HG03520 (cell line): Measurements from ENCODE around the gene ADAMTSL1.

ENCODE experiments used
- ATAC-seq: cut with Tn5 transposase; IDR thresholded peaks from one replicate; pipeline ENCODE4 v1.9.1; 2021; ENCODE audit warnings: mild to moderate bottlenecking, moderate library complexity; ENCODE audit not compliant: unreplicated experiment

ADAMTSL1 gene

DNA sequence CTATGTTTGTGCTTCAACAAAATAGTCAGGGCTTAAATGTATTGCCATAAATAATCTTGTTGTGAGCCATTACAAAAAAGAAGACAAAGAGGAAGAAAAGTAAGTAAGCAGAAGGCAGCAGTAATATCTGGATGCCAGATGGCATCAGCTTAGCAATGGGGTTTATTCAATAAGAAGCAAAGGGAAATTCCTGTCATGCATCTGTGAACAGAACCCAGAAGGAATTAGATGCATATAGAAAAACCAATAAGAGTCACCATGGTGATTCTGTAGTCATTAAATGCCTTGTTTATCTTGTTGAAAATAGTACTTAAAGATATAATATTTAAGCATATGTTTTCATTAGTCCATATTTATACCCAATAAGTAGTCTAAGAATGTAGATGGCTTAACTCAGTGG is 216.0 kb downstream of the ADAMTSL1 start:
- ATAC-seq, result no peak

DNA sequence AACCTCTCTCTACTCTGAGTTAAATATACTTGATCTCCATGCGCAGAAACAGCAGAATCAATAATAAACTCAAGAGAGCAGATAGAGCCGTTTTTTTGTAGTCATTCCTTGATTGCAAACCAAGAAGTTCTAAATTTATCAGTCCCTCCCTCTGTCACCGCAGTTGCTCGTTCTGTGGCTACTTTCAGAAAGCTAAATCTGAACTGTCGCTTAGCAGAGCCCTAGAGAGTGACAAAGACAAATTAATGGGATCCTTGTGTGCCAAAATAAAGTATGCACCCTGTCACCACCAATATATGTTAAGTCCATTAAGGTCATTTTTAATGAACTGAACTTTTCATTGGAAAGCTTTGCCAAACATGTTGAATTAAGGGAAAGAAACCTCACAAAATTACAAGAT is 218.3 kb downstream of the ADAMTSL1 start:
- peak; percentile 67 for ATAC-seq

DNA sequence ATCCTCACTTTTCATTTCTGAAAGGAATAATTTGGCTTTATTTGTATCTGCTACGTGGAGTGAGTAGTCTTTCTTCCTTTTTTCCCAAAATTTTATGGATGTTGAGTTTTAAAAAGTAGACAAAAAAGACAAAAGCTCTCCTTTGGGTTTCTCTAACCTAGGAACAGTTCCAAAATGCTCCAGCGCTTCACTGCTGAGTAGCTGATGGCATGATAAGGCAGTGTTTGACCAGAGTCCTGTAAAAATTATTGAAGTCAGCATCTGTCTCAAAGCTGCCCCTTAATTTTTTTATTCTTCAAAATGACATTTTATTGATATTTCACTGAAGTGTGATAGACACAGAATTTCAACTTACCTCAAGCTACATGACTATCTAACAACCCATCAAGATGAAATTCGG is 219.0 kb downstream of the ADAMTSL1 start:
- ATAC-seq, result no peak

DNA sequence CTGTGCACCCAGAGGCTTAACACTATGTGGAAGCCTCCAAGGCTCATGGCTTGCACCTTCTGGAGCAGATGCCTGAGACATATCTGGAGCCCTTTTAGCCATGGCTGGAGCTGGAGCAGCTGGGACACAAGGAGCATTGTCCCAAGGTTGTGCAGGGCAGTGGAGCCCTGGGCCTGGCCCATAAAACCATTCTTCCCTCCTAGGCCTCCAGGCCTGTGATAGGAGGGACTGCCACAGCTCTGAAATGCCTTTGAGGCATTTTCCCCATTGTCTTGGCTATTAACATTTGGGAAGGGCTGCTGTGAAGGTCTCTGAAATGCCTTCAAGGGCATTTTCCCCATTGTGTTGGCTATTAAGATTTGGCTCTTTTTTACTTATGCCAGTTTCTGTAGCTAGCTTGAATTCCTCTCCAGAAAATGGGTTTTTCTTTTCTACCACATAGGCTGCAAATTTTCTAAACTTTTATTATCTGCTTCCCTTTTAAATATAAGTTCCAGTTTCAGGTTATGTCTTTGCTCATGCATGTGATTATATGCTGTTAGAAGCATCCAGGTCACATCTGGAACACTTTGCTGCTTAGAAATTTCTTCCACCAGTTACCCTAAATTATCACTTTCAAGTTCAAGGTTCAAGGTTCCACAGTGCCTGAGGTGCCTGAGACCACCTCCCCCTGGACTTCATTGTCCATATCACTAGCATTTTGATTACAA is 221.2 kb downstream of the ADAMTSL1 start:
- ATAC-seq, result no peak

DNA sequence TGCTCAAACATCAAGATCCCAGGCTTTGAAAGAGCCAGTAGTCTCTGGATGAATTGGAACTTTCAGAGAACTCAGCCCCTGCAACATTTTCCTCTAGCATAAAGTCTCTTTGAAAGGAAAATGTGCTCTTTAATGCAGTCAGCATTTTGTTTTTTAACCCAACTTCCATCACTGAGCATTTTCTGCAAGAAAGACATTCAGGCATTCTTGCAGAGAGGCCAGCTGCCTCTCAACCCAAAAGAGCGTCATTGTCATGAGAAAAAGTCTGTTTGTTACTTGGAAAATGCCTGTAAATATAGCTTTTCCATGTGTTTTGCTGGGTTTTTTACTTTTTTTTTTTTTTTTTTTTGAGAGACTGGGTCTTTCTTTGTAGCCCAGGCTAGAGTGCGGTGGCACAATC is 225.0 kb downstream of the ADAMTSL1 start:
- ATAC-seq, result no peak

DNA sequence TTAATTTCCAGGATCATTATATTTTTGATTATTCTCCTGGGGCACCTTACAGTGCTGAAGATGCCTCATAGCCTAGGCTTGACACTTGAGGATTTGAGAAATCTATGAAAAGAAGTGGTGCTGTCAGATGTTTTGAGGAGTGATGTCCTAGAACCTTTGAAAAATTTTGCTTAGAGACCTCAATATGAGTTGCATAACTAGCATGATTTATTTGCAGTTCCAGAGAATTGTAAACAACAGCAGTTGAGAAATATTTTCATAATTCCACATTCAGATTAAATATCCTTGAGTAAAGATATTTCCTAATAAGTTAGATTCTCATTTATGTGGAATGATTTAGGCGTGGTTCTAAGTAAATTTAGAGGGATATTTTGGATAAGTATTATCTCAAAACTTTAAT is 225.8 kb downstream of the ADAMTSL1 start:
- ATAC-seq, result no peak

DNA sequence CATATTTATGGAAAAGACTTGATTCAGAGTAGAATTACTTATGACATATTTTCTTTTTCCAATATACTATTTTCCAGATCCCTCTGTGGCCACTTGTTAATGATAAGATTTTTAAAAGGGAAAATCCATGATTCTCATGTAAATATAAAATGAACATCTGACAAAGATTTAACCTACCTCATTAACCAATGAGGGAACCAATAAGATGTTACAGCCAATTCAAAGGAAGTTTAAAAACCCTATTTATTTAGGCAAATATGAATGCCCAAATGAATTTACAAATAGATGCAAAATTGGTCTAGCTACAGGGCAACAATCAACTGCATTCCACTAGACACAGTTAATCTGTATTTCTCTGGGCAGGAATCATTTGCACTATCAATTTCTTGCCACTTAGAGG is 226.8 kb downstream of the ADAMTSL1 start:
- ATAC-seq, result no peak

DNA sequence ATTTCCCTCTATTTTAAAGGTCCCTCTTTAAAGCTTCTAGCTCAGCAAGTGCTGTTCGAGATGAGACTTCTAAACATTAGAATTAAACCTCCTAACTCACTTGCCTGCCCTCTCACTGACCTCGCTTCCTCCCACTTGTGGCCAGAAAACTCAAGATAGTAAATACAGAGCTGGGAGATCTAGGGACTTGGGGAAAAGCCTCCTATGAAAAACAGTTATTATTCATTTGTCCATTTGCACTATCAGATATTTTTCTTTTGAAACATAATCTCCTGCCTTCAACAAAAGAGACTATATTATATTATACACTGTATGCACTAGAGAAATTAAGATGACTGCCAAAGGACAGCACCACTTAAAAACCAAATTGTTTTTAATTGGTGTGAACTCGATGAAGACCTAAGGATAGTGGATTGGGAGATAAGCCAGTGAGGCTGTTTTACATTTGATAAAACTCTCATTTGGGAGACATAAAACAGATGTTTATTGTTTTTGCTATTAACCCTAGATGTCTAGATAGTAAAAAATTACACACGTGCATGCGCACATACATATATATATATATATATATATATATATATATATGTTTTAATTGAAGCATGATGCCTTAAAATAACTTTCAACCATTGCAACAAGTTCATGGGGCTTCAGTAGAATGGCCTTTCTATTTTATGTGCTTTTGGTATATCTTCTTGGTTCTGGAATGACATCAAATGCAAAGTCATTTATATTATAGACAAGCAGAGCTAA is 229.4 kb downstream of the ADAMTSL1 start:
- no peak for ATAC-seq

DNA sequence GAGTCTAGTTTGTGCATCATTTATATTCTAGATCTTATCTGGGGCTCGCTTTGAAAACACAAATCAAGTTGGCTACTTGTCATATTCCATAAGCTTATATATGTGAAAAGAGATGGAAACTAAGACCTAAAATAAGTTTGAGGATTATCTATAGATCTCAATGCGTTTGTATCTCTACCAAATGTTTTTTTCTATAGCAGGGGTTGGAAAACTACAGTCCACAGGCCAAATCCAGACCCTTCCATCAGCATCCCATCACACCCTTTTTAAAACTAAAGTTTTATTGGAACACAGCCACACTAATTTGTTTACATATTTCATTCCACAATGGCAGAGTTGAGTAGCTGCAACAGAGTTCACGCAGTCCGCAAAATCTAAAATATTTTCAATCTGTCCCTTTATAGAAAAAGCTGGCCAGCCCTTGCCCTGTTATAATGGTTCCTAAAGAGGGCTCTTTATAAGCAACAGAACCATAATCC is 230.0 kb downstream of the ADAMTSL1 start:
- ATAC-seq, result no peak

DNA sequence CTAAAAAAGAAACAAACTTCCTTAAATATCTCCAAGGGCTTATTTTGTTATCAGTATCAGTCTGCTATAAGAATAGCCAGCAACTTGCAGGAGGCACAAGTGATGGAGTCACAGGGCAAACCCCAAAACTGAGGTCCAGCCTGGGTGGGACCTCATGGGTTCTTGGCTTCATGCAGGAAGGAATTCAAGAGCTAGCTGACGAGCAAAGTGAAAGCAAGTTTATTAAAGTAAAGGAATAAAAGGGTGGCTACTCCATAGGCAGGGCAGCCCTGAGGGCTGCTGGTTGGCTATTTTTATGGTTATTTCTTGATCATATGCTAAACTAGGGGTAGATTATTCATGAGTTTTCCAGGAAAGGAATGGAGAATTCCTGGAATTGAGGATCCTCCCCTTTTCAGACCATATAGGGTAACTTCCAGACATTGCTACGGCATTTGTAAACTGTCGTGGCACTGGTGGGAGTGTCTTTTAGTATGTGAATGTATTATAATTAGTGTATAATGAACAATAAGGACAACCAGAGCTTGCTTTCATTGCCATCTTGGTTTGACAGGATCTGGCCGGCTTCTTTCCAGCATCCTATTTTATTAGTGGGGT is 231.9 kb downstream of the ADAMTSL1 start:
- ATAC-seq, result no peak

DNA sequence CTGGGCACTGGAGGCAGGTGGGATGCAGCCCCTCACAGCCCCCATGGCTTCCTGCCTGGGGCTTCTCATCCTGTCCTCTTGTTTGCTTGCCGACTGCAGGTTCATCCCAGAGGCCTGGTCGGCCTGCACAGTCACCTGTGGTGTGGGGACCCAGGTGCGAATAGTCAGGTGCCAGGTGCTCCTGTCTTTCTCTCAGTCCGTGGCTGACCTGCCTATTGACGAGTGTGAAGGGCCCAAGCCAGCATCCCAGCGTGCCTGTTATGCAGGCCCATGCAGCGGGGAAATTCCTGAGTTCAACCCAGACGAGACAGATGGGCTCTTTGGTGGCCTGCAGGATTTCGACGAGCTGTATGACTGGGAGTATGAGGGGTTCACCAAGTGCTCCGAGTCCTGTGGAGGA is 232.7 kb downstream of the ADAMTSL1 start:
- ATAC-seq, result no peak

DNA sequence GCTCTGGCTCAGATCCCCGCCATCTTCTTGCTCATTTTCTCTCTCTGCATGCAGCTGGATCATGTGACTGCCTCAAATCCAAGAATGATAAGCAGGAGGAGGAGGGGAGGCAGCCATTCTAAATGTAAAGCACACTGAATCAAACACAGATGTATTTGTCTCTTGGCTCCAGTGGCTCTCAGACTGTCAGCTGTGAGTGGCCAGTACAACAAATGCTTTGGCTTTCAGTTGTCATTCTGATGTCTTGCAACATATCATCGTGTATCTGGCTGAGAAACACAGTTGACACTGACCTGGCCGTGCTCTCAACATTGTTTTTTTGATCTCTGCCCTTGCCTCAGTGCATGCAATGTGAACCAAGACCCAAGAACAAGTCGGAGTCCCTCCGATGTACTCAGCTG is 233.1 kb downstream of the ADAMTSL1 start:
- ATAC-seq, result no peak

DNA sequence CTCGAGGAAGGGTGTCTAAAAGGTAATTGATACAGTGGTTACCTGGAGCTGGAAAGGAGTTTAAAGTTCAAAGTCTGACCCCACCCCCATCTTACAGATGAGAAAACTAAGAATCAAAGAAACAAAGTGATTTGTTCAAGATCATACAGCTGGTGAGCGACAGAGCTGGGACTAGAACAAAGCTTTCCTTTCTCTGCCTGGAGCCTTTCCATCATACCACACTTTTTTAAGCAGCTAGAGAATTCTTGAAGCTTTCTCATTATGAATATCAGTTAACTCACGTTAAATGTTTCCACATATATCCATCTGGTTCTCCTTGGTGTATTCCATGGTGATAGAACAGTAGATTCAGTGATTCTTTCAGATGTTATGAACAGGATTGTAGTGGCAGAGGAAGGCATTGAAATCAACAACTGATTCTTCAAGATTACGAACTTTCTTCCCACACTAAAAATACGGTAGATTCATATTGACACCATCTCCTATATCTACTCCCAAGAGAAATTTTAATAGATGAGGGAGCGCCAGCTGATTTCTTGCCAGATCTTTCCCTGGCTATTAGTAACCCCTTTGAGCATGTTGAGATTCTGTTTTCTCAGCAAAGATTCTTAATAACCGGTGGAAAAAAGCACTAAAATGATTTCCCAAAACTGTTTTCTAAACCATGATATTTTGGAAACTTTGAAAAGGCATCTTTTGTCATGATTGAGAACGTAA is 233.7 kb downstream of the ADAMTSL1 start:
- no peak for ATAC-seq

DNA sequence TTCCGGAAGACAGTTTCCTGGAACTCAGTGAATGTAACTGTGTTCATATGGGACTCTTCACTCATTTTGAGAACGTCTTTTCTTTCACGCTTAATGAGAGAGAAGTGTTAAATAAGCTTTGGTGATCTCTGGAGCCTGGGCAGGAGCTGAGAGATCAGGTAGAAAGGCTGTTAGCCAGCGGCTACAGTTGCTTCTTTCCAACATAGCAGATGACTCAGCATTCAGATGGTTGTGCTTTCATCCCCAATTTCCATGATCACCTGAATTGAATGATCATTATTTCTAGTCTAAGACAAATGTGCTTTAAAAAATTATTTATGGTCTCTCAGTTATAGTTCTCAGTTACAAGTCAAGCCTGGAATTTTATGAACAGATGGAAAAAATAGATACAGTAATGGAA is 234.5 kb downstream of the ADAMTSL1 start:
- ATAC-seq, result no peak

DNA sequence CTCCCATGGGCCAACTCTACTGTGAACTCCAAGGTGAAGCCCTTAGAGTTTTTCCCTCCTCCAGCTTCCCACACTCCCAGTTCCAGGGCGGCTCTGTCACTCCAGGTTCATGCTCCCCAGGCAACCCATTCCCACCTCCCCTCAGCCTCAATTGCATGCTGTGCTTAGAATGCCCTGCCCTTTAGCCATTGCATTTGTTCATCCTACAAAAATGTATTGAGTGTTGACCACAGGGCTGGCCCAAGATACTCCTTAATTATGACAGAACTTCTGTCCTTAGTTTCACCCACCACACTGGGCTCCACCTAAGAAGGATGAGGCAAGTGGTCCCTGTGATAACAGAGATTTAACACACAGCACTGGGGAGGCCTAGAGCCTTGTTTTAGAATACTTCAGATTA is 236.1 kb downstream of the ADAMTSL1 start:
- no peak for ATAC-seq

DNA sequence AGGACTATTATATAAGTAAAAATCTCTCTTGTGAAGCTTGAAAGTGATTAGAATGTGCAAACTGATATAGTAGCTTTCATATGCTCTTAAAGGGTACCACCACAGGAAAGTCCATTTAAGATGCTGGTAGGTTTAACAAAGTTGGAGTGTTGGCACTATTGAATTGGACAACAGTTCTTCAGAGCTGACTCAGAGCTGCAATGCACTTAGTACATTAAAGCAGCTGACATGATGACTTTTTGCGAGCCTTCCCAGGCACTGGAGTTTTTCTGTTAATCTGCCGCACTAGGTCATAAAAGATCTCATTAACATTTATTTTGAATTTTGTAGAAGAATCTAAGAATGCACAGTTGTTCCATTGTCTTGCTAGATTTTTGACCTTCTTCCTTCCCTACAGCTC is 243.8 kb downstream of the ADAMTSL1 start:
- ATAC-seq, result no peak

DNA sequence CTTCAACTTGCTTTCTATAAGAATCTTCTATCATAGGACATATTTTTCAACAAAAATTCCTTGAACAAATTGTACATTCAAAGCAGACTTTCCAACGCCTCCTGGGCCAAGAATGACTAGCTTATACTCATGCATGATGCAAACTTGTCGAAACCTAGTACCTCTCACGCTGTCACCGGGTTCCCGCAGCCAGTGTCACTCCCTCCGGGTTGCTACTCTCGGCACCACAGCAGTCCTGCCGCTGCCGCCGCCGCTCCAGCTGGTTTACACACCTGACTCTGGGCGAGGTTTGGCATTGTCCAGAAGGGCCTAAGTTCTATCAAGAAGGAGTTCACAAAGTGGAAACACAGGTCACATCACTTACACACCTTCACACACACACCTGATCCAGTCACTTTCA is 244.4 kb downstream of the ADAMTSL1 start:
- ATAC-seq, result no peak

DNA sequence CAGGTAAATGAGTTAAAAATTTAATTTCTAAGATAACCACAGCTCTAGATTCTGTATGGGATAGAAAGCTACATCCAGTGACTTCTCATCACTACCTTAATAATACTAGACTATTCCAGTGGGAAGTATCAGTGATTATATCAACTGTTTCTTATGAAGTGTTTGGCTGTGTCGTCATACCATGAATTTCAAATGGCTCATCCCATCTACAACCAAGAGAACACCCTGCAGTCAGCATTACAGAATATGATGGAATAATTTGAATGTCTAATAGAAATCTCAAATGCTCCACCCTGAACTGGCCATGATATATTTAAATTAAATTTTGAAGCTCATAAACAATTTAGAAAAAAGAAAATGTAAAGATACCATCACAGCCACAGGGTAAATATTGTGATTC is 245.0 kb downstream of the ADAMTSL1 start:
- no peak for ATAC-seq

DNA sequence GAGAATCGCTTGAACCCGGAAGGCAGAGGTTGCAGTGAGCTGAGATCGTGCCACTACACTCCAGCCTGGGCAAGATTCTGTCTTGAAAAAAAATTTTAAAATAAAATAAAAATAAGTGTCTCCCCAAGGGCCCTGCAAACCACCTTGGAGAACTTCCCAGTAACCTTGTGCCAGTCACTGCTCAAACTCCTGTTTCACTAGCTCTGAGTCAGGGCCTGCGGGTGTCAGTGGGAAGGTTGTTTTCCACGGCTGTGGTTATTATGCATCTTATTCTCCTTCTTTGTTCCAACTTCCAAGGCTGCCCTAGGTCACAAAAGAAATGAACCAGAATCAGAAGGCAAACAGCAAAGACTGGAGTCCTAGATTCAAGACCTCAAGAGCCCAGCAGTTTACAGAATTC is 246.7 kb downstream of the ADAMTSL1 start:
- ATAC-seq, result no peak

DNA sequence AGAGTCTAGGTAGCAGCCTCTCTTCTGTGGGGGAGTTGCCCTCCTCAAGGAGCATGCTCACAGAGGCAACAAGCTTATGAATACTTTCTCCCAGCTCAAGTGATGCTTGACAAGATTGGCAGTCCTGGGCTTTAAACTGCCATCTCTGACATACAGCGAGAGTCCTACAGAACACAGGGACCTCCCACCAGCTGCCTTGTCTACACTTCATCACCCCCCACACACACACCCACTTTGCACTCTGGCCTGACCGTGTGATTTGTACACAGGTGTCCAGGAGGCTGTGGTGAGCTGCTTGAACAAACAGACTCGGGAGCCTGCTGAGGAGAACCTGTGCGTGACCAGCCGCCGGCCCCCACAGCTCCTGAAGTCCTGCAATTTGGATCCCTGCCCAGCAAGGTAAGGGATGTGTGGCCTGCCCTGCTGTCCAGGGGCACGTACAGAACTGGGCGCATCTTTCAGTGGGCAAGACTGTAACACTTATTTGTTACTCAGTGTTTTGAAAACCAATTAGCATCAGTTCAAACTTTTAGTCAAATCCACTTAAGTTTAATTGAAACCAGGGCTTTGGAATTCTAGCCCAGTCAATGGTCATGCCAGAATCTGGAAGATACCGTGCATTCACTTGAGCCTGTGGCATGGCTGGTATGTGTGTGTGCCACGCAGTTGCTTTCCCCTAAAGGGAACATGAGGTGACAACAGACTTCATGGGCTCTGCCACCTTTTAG is 247.5 kb downstream of the ADAMTSL1 start:
- ATAC-seq, result no peak

DNA sequence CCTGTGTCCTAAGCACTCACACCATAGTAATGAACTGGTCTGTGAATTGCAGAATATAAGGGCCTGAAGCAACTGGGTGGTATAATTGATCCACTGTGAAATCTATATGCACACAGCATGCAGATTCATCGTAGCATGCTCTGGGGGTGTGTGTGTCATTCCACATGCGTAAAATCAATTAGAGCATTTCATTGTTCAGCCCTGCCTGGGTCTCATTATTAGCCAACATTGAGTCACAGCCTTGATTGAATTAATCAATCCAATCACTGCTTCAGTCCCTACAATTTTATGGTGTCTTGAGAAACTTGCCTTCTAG is 248.0 kb downstream of the ADAMTSL1 start:
- no peak for ATAC-seq
